ENCODE data around the gene ACAT2.
A peak's percentile ranks its signal among the peaks of the same experiment; 100 is the strongest.
"Not testable (repeated sequence)": the region's sequence is repeated elsewhere in the genome, so short reads cannot be mapped to it uniquely, and the experiment has no call there.

ACAT2 gene

GRCh38 chr6:159772196-159772595 lies 10.4 kb downstream of the ACAT2 start:
- DNase-seq, result no peak

GRCh38 chr6:159777240-159777904 lies 15.5 kb downstream of the ACAT2 start:
- DNase-seq, result no peak

GRCh38 chr6:159778131-159778530 lies 16.3 kb downstream of the ACAT2 start:
- DNase-seq, result no peak

GRCh38 chr6:159778542-159779103 lies 16.8 kb downstream of the ACAT2 start:
- DNase-seq, result no peak

GRCh38 chr6:159788276-159788675 lies 26.4 kb downstream of the ACAT2 start:
- no peak for DNase-seq

GRCh38 chr6:159788753-159789376 lies 27.0 kb downstream of the ACAT2 start:
- peak in 3 of 14 donors; percentile 15 to 72 (median 35) for DNase-seq

GRCh38 chr6:159789377-159790148 lies 27.7 kb downstream of the ACAT2 start, which contains the start of gene TCP1:
TCP1 (minus strand) TSS chr6:159789602; CDS start chr6:159789468, 134 bp downstream.
- DNase-seq, result peak; percentile 91 to 100 (median 99)

- DNase-seq, result peak; percentile 69 to 97 (median 93)
These were observed 28.5 kb downstream of the ACAT2 start, which contains the start of gene MRPL18 for GRCh38 chr6:159790149-159790955. MRPL18 (plus strand) TSS chr6:159790467; CDS start chr6:159790588, 121 bp downstream.

- peak in 3 of 14 donors; percentile 4 to 30 (median 18) for DNase-seq
These were observed 29.2 kb downstream of the ACAT2 start for GRCh38 chr6:159790956-159791598.

- not testable (repeated sequence) for DNase-seq
These were observed 33.1 kb downstream of the ACAT2 start for GRCh38 chr6:159794976-159795375.

GRCh38 chr6:159797554-159797953 lies 35.7 kb downstream of the ACAT2 start:
- DNase-seq, result no peak

- no peak for DNase-seq
These were observed 38.5 kb downstream of the ACAT2 start, which contains the start of gene PNLDC1 for GRCh38 chr6:159800141-159800865. PNLDC1 (plus strand) TSS chr6:159800276; CDS start chr6:159800308, 32 bp downstream.

- DNase-seq, result no peak
These were observed 40.1 kb downstream of the ACAT2 start for GRCh38 chr6:159801935-159802334.

GRCh38 chr6:159804504-159804903 lies 42.7 kb downstream of the ACAT2 start:
- no peak for DNase-seq

GRCh38 chr6:159805440-159806020 lies 43.7 kb downstream of the ACAT2 start:
- no peak for DNase-seq

GRCh38 chr6:159806021-159806458 lies 44.2 kb downstream of the ACAT2 start:
- no peak for DNase-seq

GRCh38 chr6:159807150-159807858 lies 45.5 kb downstream of the ACAT2 start:
- no peak for DNase-seq

- peak in 3 of 14 donors; percentile 6 to 27 (median 20) for DNase-seq
These were observed 46.8 kb downstream of the ACAT2 start for GRCh38 chr6:159808647-159809046.

- no peak for DNase-seq
These were observed 47.3 kb downstream of the ACAT2 start for GRCh38 chr6:159809149-159809548.

Data from C1 segment of cervical spinal cord (tissue), 14 donors.